Panc1 (cell line): ENCODE results near the gene MEF2A. TPM values are rescaled to one million over a fixed set of nuclear protein-coding genes. Genes with fewer than 3 reads are reported as not detected.

Experiments
- ATAC-seq: fragments of 200-7000 bp; cut with Tn5 transposase; 2 replicates; pipeline ENCODE4 v1.9.1; 2020; ENCODE audit warnings: mild to moderate bottlenecking, moderate library complexity
- BruUV-seq: library from RNA; stranded (reverse); fragments of 400-500 nt; replicated peaks from 2 replicates; lab custom pipeline; 2021; lab: Mats Ljungman, UMichigan
- CTCF ChIA-PET: fragments of 300-600 bp; sonication (Branson Sonifier 250); formaldehyde crosslinking; loops from one replicate; lab custom pipeline; 2022; ENCODE audit warnings: antibody characterized with exemption; lab: Charles Lee
- POLR2A ChIA-PET: fragments of 300-600 bp; sonication (Branson Sonifier 250); formaldehyde crosslinking; loops from one replicate; lab custom pipeline; 2022; ENCODE audit warnings: antibody characterized with exemption; lab: Charles Lee
- DNase-seq: peaks from one replicate; pipeline ENCODE4 v3.0.0-alpha.2; 2010; ENCODE audit warnings: low read depth, low spot score
- H3K27ac ChIP-seq: 2 replicates; pipeline ENCODE4 v1.5.1; 2011; ENCODE audit warnings: mild to moderate bottlenecking, low read length, inconsistent platforms
- H3K27me3 ChIP-seq: fragments of 200-500 bp; sonication (Bioruptor generic); 2 replicates; pipeline ENCODE4 v1.6.0; 2014; ENCODE audit warnings: low read length, inconsistent platforms; ENCODE audit not compliant: control insufficient read depth, insufficient read depth
- H3K36me3 ChIP-seq: fragments of 200-500 bp; sonication (Bioruptor generic); 2 replicates; pipeline ENCODE4 v1.5.1; 2014; ENCODE audit warnings: inconsistent platforms, mild to moderate bottlenecking, low read length, moderate library complexity; ENCODE audit not compliant: control insufficient read depth, insufficient read depth
- H3K4me1 ChIP-seq: 2 replicates; pipeline ENCODE4 v1.5.1; 2011; ENCODE audit warnings: inconsistent platforms, mild to moderate bottlenecking, low read length, moderate library complexity; ENCODE audit not compliant: control insufficient read depth, insufficient read depth
- H3K4me3 ChIP-seq, 2 experiments: 2 replicates each; pipeline ENCODE4 v1.5.1; 2011 to 2012; ENCODE audit warnings: low read depth in 2 of 2, low read length in 2 of 2, mild to moderate bottlenecking in 2 of 2, inconsistent platforms in 1 of 2, moderate library complexity in 1 of 2
- H3K9me3 ChIP-seq: fragments of 200-500 bp; sonication (Bioruptor generic); 2 replicates; pipeline ENCODE4 v1.5.1; 2014; ENCODE audit warnings: low read depth, mild to moderate bottlenecking, inconsistent platforms, low read length, moderate library complexity; ENCODE audit not compliant: control insufficient read depth, insufficient read depth
- POLR2AphosphoS5 ChIP-seq: IDR thresholded peaks from 2 replicates; pipeline ENCODE4 v1.6.1; 2012; ENCODE audit warnings: mild to moderate bottlenecking, low read depth, low read length, moderate library complexity
- SIN3A ChIP-seq: IDR thresholded peaks from 2 replicates; pipeline ENCODE4 v1.6.1; 2012; ENCODE audit warnings: low read depth, mild to moderate bottlenecking, low read length, moderate library complexity, borderline replicate concordance; ENCODE audit not compliant: insufficient read depth
- TCF7L2 ChIP-seq: IDR thresholded peaks from 2 replicates; pipeline ENCODE4 v1.6.1; 2011; ENCODE audit warnings: mild to moderate bottlenecking, low read depth, low read length, inconsistent platforms
- in situ Hi-C: cut with HindIII; loops from 2 replicates; pipeline ENCODE4 v1.10.0; 2016; ENCODE audit warnings: low sequenced_read_pairs, low pct_unique_long_range_greater_than_20kb
- intact Hi-C: fragments of 100-400 bp; cut with micrococcal nuclease; formaldehyde crosslinking; loops from one replicate; pipeline ENCODE4 v1.10.0; 2022; ENCODE audit not compliant: unreplicated experiment
- total RNA-seq: library from RNA; stranded (reverse); gene quantifications from one replicate; pipeline ENCODE4 v1.2.1, GENCODE V29; 2021; ENCODE audit not compliant: unreplicated experiment
- TF ChIP-seq, protein P1 (sequence below), 2 experiments: IDR thresholded peaks; 2 replicates each; pipeline ENCODE4 v1.6.1; 2011 to 2012; ENCODE audit warnings: low read depth in 2 of 2, control low read depth in 1 of 2, low read length in 1 of 2, mild to moderate bottlenecking in 1 of 2, moderate library complexity in 1 of 2; ENCODE audit not compliant: insufficient read depth in 1 of 2
- TF ChIP-seq, protein P2 (sequence below): fragments of 450-650 bp; IDR thresholded peaks from 2 replicates; pipeline ENCODE4 v1.5.1; 2017; ENCODE audit warnings: mild to moderate bottlenecking

Gene MEF2A
- total RNA-seq, 1 experiment from 2014 or later, result 31.1 TPM

DNA sequence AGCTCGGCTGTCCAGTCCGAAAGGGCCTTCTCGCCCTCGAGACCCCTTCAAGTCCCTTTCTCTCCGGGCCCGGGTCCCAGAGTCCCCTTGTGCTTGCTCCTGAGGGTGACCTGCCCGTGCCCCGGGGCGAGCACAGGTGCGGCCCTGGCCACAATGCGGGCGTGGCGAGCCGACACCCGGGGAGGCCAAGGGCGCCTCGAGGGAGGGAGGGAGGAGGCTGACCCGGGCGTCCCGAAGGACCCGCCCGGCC is 810 bp upstream of the MEF2A start:
- ChIA-PET POLR2A (no interaction called here), CTCF (no interaction called here)
- no TSS peak for BruUV-seq
- TF ChIP-seq, protein P1, sequence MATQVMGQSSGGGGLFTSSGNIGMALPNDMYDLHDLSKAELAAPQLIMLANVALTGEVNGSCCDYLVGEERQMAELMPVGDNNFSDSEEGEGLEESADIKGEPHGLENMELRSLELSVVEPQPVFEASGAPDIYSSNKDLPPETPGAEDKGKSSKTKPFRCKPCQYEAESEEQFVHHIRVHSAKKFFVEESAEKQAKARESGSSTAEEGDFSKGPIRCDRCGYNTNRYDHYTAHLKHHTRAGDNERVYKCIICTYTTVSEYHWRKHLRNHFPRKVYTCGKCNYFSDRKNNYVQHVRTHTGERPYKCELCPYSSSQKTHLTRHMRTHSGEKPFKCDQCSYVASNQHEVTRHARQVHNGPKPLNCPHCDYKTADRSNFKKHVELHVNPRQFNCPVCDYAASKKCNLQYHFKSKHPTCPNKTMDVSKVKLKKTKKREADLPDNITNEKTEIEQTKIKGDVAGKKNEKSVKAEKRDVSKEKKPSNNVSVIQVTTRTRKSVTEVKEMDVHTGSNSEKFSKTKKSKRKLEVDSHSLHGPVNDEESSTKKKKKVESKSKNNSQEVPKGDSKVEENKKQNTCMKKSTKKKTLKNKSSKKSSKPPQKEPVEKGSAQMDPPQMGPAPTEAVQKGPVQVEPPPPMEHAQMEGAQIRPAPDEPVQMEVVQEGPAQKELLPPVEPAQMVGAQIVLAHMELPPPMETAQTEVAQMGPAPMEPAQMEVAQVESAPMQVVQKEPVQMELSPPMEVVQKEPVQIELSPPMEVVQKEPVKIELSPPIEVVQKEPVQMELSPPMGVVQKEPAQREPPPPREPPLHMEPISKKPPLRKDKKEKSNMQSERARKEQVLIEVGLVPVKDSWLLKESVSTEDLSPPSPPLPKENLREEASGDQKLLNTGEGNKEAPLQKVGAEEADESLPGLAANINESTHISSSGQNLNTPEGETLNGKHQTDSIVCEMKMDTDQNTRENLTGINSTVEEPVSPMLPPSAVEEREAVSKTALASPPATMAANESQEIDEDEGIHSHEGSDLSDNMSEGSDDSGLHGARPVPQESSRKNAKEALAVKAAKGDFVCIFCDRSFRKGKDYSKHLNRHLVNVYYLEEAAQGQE (IDR thresholded peaks at IDR 0.05; ENCODE audit: insufficient read depth in 1 of 2, low read depth in 2 of 2, low read length in 1 of 2), result no peak
- TF ChIP-seq, protein P2, sequence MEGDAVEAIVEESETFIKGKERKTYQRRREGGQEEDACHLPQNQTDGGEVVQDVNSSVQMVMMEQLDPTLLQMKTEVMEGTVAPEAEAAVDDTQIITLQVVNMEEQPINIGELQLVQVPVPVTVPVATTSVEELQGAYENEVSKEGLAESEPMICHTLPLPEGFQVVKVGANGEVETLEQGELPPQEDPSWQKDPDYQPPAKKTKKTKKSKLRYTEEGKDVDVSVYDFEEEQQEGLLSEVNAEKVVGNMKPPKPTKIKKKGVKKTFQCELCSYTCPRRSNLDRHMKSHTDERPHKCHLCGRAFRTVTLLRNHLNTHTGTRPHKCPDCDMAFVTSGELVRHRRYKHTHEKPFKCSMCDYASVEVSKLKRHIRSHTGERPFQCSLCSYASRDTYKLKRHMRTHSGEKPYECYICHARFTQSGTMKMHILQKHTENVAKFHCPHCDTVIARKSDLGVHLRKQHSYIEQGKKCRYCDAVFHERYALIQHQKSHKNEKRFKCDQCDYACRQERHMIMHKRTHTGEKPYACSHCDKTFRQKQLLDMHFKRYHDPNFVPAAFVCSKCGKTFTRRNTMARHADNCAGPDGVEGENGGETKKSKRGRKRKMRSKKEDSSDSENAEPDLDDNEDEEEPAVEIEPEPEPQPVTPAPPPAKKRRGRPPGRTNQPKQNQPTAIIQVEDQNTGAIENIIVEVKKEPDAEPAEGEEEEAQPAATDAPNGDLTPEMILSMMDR, result no peak
- TF ChIP-seq TCF7L2, result no peak
- no peak for TF ChIP-seq SIN3A
- TF ChIP-seq POLR2AphosphoS5, result no peak
- in situ Hi-C loops, result no loop called here
- Histone ChIP-seq H3K27ac (peak overlapping the region; percentile 80; the same call in 1 of the 2 replicates), H3K4me1 (peaks cover 13% of the 10 kb centered on the region), H3K4me3 (peak overlapping the region; percentile 48 to 96), H3K36me3 (no peaks in the 10 kb centered on the region), H3K9me3 (no peaks in the 10 kb centered on the region), H3K27me3 (no peaks in the 10 kb centered on the region)
- DNase-seq (no peak), ATAC-seq (no peak; the same call in 1 of the 2 replicates)
- intact Hi-C loops, result loop anchor here (5.0 to 10.0 kb wide), 2 partner anchors 137 to 160 kb away; no protein-coding TSS in a partner anchor

DNA sequence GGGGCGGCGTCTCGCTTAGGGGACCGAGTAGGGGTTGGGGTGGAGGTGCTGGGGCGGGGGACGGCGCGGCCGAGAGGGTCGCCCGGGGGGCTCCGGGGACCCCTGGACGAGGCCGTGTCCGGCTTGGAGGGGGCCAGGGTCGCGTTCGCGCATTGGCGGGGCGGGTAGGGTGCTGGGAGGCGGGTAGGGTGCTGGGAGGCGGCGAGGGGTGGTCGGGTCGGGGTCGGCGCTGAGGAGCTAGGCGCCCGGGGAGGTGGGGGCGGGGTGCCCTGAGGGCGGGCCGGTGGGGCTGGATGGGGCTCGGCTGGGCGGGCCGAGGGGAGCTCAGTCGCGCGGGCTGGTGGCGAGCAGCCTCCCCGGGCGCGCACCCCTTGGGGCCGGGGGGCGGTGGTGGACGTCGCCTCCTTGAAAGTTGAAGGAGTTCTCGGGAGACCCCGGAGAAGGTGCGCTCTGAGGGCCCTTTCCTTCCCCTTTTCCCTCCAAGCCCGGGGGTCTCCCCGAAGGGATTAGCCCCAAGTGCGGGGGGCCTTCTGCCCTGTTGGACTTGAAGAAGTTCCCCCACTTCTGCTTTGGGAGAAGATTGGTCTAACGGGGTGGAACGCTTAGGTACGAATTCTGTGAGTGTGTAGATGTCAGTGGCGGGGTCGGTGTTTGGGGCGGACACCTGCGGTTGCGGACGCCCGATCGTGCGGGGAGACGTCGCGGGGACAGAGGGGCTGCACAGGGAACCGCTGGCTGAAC is 543 bp downstream of the MEF2A start:
- TF ChIP-seq, protein P2, result no peak
- TF ChIP-seq POLR2AphosphoS5 (no peak), TCF7L2 (no peak), SIN3A (no peak; the same call in 1 of the 2 replicates)
- TF ChIP-seq, protein P1 (IDR thresholded peaks at IDR 0.05; ENCODE audit: insufficient read depth in 1 of 2, low read depth in 2 of 2, low read length in 1 of 2), result no peak
- no peak for DNase-seq

More for the DNA sequence above, 543 bp downstream of the MEF2A start:
- in situ Hi-C loops, result no loop called here
- no peaks in the 10 kb centered on the region for H3K27me3 ChIP-seq
- no peaks in the 10 kb centered on the region for H3K36me3 ChIP-seq
- ChIA-PET POLR2A (no interaction called here), CTCF (interaction anchor here (1.3 kb wide), 1 partner anchor 138 kb away, joined by 4 read pairs; no protein-coding TSS in a partner anchor)
- intact Hi-C loops, result loop anchor here (5.0 to 10.0 kb wide), 2 partner anchors 136 to 162 kb away; no protein-coding TSS in a partner anchor
- BruUV-seq, result no TSS peak
- H3K27ac ChIP-seq, result peak overlapping the region; percentile 97
- no peaks in the 10 kb centered on the region for H3K9me3 ChIP-seq
- H3K4me3 ChIP-seq, result peak overlapping the region; percentile 69 to 96
- ATAC-seq, result peak; percentile 33; the same call in 1 of the 2 replicates
- H3K4me1 ChIP-seq, result peaks cover 13% of the 10 kb centered on the region
